DND-41 (cell line): ENCODE data around the gene BEND3.

ENCODE experiments used
- CTCF ChIP-seq: IDR thresholded peaks from 2 replicates; pipeline ENCODE4 v1.5.1; 2012; ENCODE audit warnings: borderline replicate concordance, low read length, moderate library complexity, mild to moderate bottlenecking; ENCODE audit not compliant: poor library complexity, severe bottlenecking; ENCODE audit errors: extremely low read depth
- EZH2 ChIP-seq: IDR thresholded peaks from 3 replicates; pipeline ENCODE4 v1.6.1; 2012; ENCODE audit warnings: borderline replicate concordance, low read depth, mild to moderate bottlenecking, moderate library complexity, low read length, inconsistent platforms; ENCODE audit not compliant: severe bottlenecking

GRCh38 chr6:107114213-107114925 is 946 bp downstream of the BEND3 start:
- TF ChIP-seq CTCF (peak; percentile 75), EZH2 (no peak)
